Thyroid gland (tissue), 4 donors: ENCODE results near the gene TFF2.

ENCODE experiments used
- CTCF ChIP-seq, 6 experiments: fragments of 200-600 bp in 3 of 6; fragments of 450-650 bp in 3 of 6; sonication (generic) in 3 of 6; IDR thresholded peaks; one replicate each; pipeline ENCODE4 v1.5.1; 2016 to 2019; ENCODE audit warnings: antibody characterized with exemption in 6 of 6, mild to moderate bottlenecking in 2 of 6, inconsistent platforms in 1 of 6, moderate library complexity in 1 of 6
- POLR2A ChIP-seq, 2 donors: fragments of 450-650 bp; IDR thresholded peaks; one replicate each; pipeline ENCODE4 v1.6.1; 2017; ENCODE audit warnings: antibody characterized with exemption in 2 of 2, mild to moderate bottlenecking in 2 of 2, moderate library complexity in 1 of 2

DNA sequence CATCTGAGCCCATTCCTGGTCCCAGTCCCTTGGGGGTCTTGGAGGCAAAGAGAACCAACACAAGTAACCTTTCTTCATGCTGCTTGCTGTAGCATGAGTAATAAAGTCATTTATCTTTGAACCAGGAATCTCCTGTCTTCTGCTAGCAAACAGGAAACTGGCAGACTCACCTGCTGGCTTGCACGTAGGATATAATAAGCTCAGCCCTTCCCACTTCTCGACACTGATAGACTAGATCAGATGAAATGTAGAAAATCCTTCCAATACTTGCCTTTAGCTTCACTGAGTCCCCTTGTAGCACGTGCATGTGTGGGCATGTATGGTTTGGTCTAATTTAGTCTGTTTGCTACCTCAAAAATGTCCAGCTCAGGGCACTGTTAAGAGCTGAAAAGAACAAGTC is 6.5 kb upstream of the TFF2 start:
- TF ChIP-seq CTCF (IDR thresholded peaks at IDR 0.05): no peak
- no peak for TF ChIP-seq POLR2A (IDR thresholded peaks at IDR 0.05)
